ENCODE measurements around the gene LYPD6B.
"Not testable (repeated sequence)": the region's sequence is repeated elsewhere in the genome, so short reads cannot be mapped to it uniquely, and the experiment has no call there.

Gene LYPD6B

GRCh38 chr2:149221002-149221401, 182.5 kb downstream of the LYPD6B start:
- DNase-seq = no peak

GRCh38 chr2:149221898-149222297, 183.4 kb downstream of the LYPD6B start:
- no peak for DNase-seq

GRCh38 chr2:149223472-149224095, 185.1 kb downstream of the LYPD6B start:
- no peak for DNase-seq

- DNase-seq = peak; percentile 40
Observed at GRCh38 chr2:149224543-149224942, 186.0 kb downstream of the LYPD6B start.

- DNase-seq = no peak
Observed at GRCh38 chr2:149225446-149225845, 186.9 kb downstream of the LYPD6B start.

GRCh38 chr2:149226790-149227189, 188.3 kb downstream of the LYPD6B start:
- DNase-seq = no peak

- no peak for DNase-seq
Observed at GRCh38 chr2:149235816-149236375, 197.4 kb downstream of the LYPD6B start.

- no peak for DNase-seq
Observed at GRCh38 chr2:149236410-149236809, 197.9 kb downstream of the LYPD6B start.

- no peak for DNase-seq
Observed at GRCh38 chr2:149246186-149246585, 207.7 kb downstream of the LYPD6B start.

- not testable (repeated sequence) for DNase-seq
Observed at GRCh38 chr2:149251436-149251835, 212.9 kb downstream of the LYPD6B start.

GRCh38 chr2:149256877-149257276, 218.4 kb downstream of the LYPD6B start:
- not testable (repeated sequence) for DNase-seq

GRCh38 chr2:149258531-149258930, 220.0 kb downstream of the LYPD6B start:
- DNase-seq = no peak

GRCh38 chr2:149259136-149259535, 220.6 kb downstream of the LYPD6B start:
- DNase-seq = no peak

- no peak for DNase-seq
Observed at GRCh38 chr2:149261692-149262091, 223.2 kb downstream of the LYPD6B start.
